A673 (cell line): ENCODE measurements around the gene DDX5. TPM values are rescaled to one million over a fixed set of nuclear protein-coding genes. Genes with fewer than 3 reads are reported as not detected.

Experiments
- BruUV-seq: library from RNA; stranded (reverse); fragments of 400-500 nt; replicated peaks from 2 replicates; lab custom pipeline; 2021; lab: Mats Ljungman, UMichigan
- CTCF ChIA-PET: fragments of 300-600 bp; sonication (Branson Sonifier 250); formaldehyde crosslinking; loops from one replicate; lab custom pipeline; 2022; ENCODE audit warnings: antibody characterized with exemption; lab: Charles Lee
- POLR2A ChIA-PET: fragments of 300-600 bp; sonication (Branson Sonifier 250); formaldehyde crosslinking; loops from one replicate; lab custom pipeline; 2022; ENCODE audit warnings: antibody characterized with exemption; ENCODE audit not compliant: low non-redundant PET; lab: Charles Lee
- DNase-seq: peaks from one replicate; pipeline ENCODE4 v3.0.0-alpha.2; 2015; ENCODE audit warnings: low spot score
- H3K27ac ChIP-seq: fragments of 200-600 bp; sonication (generic); 2 replicates; pipeline ENCODE4 v1.5.1; 2016; ENCODE audit warnings: mixed run types, low read depth, mild to moderate bottlenecking, mixed read lengths, antibody characterized with exemption, low read length; ENCODE audit not compliant: poor library complexity, severe bottlenecking
- H3K27me3 ChIP-seq: fragments of 200-600 bp; sonication (generic); replicated peaks from 2 replicates; pipeline ENCODE4 v1.6.1; 2017; ENCODE audit warnings: mixed run types, low read depth, mild to moderate bottlenecking, mixed read lengths, antibody characterized with exemption, low read length; ENCODE audit not compliant: insufficient read depth, poor library complexity
- H3K36me3 ChIP-seq: fragments of 200-600 bp; sonication (generic); 2 replicates; pipeline ENCODE4 v1.6.1; 2016; ENCODE audit warnings: mixed run types, mild to moderate bottlenecking, mixed read lengths, antibody characterized with exemption, low read length; ENCODE audit not compliant: insufficient read depth, poor library complexity, severe bottlenecking
- H3K4me1 ChIP-seq: fragments of 200-600 bp; sonication (generic); 2 replicates; pipeline ENCODE4 v1.6.1; 2017; ENCODE audit warnings: mixed run types, mild to moderate bottlenecking, mixed read lengths, antibody characterized with exemption, low read length; ENCODE audit not compliant: insufficient read depth, poor library complexity, severe bottlenecking
- H3K4me3 ChIP-seq: fragments of 200-600 bp; sonication (generic); 2 replicates; pipeline ENCODE4 v1.5.1; 2016; ENCODE audit warnings: low read depth, mixed run types, mild to moderate bottlenecking, mixed read lengths, low read length; ENCODE audit not compliant: poor library complexity, severe bottlenecking
- H3K9me3 ChIP-seq: fragments of 200-600 bp; sonication (generic); 2 replicates; pipeline ENCODE4 v1.6.1; 2016; ENCODE audit warnings: mixed run types, low read depth, mild to moderate bottlenecking, mixed read lengths, antibody characterized with exemption, low read length; ENCODE audit not compliant: poor library complexity, severe bottlenecking
- EZH2 ChIP-seq: fragments of 200-600 bp; sonication (generic); IDR thresholded peaks from 2 replicates; pipeline ENCODE4 v1.6.1; 2017; ENCODE audit warnings: borderline replicate concordance, low read depth, mild to moderate bottlenecking, mixed read lengths, antibody characterized with exemption, low read length; ENCODE audit not compliant: poor library complexity, severe bottlenecking
- intact Hi-C: fragments of 100-400 bp; cut with micrococcal nuclease; formaldehyde crosslinking; loops from one replicate; pipeline ENCODE4 v1.10.0; 2022; ENCODE audit not compliant: unreplicated experiment
- total RNA-seq: library from RNA; stranded (reverse); gene quantifications from 2 replicates; pipeline ENCODE4 v1.2.3, GENCODE V29; 2021
- TF ChIP-seq, protein P1 (sequence below): fragments of 300-800, 200-600 bp; sonication (generic); conservative IDR thresholded peaks from 2 replicates; pipeline ENCODE4 v1.5.1; 2017; ENCODE audit warnings: low read depth, mild to moderate bottlenecking, antibody characterized with exemption, low read length, moderate library complexity, mixed read lengths

Gene DDX5
- total RNA-seq, 1 experiment from 2014 or later, result 911 TPM

DNA sequence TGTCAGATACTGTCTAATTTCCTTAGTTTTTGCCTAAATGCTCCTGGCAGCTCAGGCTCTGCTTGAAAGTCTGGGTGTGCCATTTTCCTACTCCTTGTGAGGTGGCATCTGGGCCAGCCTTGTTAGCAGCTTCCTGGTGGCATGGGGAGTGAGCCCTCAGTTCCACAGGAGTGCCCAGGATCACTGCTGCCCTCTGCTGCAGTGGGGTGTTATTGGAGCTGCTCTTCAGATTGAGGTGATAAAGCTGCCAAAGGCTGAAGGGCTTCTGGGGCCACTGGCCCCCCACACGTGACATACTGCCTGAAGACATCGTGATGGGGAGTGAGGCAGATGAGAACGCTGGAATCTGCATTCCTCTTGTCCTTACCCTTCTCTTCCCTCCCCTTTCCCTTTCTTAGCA is 28.1 kb upstream of the DDX5 start:
- TF ChIP-seq EZH2, result no peak
- TF ChIP-seq, protein P1, sequence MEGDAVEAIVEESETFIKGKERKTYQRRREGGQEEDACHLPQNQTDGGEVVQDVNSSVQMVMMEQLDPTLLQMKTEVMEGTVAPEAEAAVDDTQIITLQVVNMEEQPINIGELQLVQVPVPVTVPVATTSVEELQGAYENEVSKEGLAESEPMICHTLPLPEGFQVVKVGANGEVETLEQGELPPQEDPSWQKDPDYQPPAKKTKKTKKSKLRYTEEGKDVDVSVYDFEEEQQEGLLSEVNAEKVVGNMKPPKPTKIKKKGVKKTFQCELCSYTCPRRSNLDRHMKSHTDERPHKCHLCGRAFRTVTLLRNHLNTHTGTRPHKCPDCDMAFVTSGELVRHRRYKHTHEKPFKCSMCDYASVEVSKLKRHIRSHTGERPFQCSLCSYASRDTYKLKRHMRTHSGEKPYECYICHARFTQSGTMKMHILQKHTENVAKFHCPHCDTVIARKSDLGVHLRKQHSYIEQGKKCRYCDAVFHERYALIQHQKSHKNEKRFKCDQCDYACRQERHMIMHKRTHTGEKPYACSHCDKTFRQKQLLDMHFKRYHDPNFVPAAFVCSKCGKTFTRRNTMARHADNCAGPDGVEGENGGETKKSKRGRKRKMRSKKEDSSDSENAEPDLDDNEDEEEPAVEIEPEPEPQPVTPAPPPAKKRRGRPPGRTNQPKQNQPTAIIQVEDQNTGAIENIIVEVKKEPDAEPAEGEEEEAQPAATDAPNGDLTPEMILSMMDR, result no peak; the same call in 1 of the 2 replicates
- no peaks in the 10 kb centered on the region for H3K27me3 ChIP-seq
- intact Hi-C loops, result no loop called here
- BruUV-seq, result no TSS peak
- no peak overlapping the region for H3K4me3 ChIP-seq
- POLR2A ChIA-PET, result no interaction called here
- H3K36me3 ChIP-seq, result peaks cover 86% of the 10 kb centered on the region
- CTCF ChIA-PET, result interaction anchor here (0.6 kb wide), 1 partner anchor 244 kb away, joined by 3 read pairs; no protein-coding TSS in a partner anchor
- H3K27ac ChIP-seq, result no peak overlapping the region
- H3K4me1 ChIP-seq, result no peaks in the 10 kb centered on the region
- peak; percentile 18 for DNase-seq
- H3K9me3 ChIP-seq, result no peaks in the 10 kb centered on the region

DNA sequence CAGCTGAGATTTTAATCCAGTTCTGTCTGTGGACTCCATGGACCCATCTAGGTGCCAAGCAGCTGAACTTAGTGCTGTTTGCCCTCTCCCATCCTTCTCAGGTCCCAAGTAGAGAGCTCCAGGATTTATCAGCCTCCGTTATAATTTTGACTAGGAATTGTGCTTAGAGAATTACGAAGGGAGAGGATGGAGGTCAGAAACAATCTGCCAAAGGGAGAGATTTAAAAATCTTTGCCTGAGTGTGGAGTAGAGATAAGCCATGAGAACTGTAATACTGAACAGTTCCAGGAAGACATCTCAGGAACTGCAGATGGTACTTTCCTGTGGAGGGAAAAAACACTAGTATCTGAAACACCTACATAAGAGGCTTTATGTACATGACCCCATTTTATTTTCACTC is 27.7 kb upstream of the DDX5 start:
- Histone ChIP-seq H3K27me3 (no peaks in the 10 kb centered on the region), H3K4me3 (no peak overlapping the region), H3K36me3 (peaks cover 90% of the 10 kb centered on the region), H3K9me3 (no peaks in the 10 kb centered on the region), H3K4me1 (no peaks in the 10 kb centered on the region), H3K27ac (no peak overlapping the region)
- BruUV-seq, result no TSS peak
- intact Hi-C loops, result no loop called here
- POLR2A ChIA-PET, result no interaction called here
- DNase-seq, result no peak
- TF ChIP-seq, protein P1, result no peak
- no peak for TF ChIP-seq EZH2
- CTCF ChIA-PET, result interaction anchor here (0.6 kb wide), 1 partner anchor 244 kb away, joined by 3 read pairs; no protein-coding TSS in a partner anchor

DNA sequence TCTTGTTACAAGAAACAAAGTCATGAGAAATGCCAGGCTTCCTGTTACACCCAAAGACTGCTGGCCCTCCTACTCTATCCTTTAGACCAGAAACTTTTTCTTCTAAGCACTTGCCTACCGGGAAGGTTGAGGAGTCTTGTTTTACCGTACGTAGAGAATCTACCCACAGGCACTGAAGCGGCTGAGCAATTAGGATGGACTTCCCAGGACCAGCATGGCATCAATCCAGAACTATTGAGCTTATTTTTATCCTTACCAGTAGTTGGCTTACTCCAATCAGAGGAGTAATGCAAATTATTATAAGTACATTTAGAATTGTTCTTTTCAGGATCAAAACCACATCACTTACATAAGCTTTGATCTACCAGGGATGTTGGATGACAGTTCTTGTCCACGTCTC is 26.3 kb upstream of the DDX5 start:
- no peaks in the 10 kb centered on the region for H3K27me3 ChIP-seq
- H3K4me1 ChIP-seq, result no peaks in the 10 kb centered on the region
- ChIA-PET CTCF (interaction anchor here (0.7 kb wide), 1 partner anchor 1898 kb away, joined by 6 read pairs; no protein-coding TSS in a partner anchor), POLR2A (no interaction called here)
- no peak for DNase-seq
- H3K9me3 ChIP-seq, result no peaks in the 10 kb centered on the region
- no peak overlapping the region for H3K4me3 ChIP-seq
- intact Hi-C loops, result no loop called here
- H3K36me3 ChIP-seq, result peaks cover 92% of the 10 kb centered on the region
- TF ChIP-seq, protein P1, result no peak
- TF ChIP-seq EZH2, result no peak
- BruUV-seq, result no TSS peak
- no peak overlapping the region for H3K27ac ChIP-seq
